Measurements from ENCODE around the gene CITED2. TPM values are rescaled to one million over a fixed set of nuclear protein-coding genes. Genes with fewer than 3 reads are reported as not detected.

The CITED2 gene
- total RNA-seq, 4 donors from 2014 or later, result 97.6 to 309 (median 146) TPM

GRCh38 chr6:139344186-139344963 lies 30.1 kb downstream of the CITED2 start:
- DNase-seq (ENCODE audit: low spot score) (no peak), ATAC-seq (ENCODE audit: low FRiP score) (no peak)
- no peak for TF ChIP-seq CTCF (IDR thresholded peaks at IDR 0.05)

GRCh38 chr6:139343052-139343750 lies 31.2 kb downstream of the CITED2 start:
- TF ChIP-seq CTCF (IDR thresholded peaks at IDR 0.05), result no peak
- ATAC-seq (ENCODE audit: low FRiP score) (no peak), DNase-seq (ENCODE audit: low spot score) (no peak)

- ATAC-seq (ENCODE audit: low FRiP score) (no peak), DNase-seq (ENCODE audit: low spot score) (no peak)
- no peak for TF ChIP-seq CTCF (IDR thresholded peaks at IDR 0.05)
Measured at GRCh38 chr6:139341060-139341459, 33.4 kb downstream of the CITED2 start.

- DNase-seq (ENCODE audit: low spot score), result no peak
- TF ChIP-seq CTCF (IDR thresholded peaks at IDR 0.05), result no peak
- ATAC-seq (ENCODE audit: low FRiP score), result no peak
Measured at GRCh38 chr6:139338795-139339194, 35.7 kb downstream of the CITED2 start.

GRCh38 chr6:139337830-139338229 lies 36.6 kb downstream of the CITED2 start:
- TF ChIP-seq CTCF (IDR thresholded peaks at IDR 0.05), result no peak
- ATAC-seq (ENCODE audit: low FRiP score) (no peak), DNase-seq (ENCODE audit: low spot score) (no peak)

- TF ChIP-seq CTCF (IDR thresholded peaks at IDR 0.05), result no peak
- DNase-seq (ENCODE audit: low spot score), result no peak
- no peak for ATAC-seq (ENCODE audit: low FRiP score)
Measured at GRCh38 chr6:139337001-139337400, 37.4 kb downstream of the CITED2 start.

- ATAC-seq (ENCODE audit: low FRiP score), result no peak
- no peak for TF ChIP-seq CTCF (IDR thresholded peaks at IDR 0.05)
- peak; percentile 33 for DNase-seq (ENCODE audit: low spot score)
Measured at GRCh38 chr6:139336488-139336887, 38.0 kb downstream of the CITED2 start.
